ENCODE results near the gene MAP3K20.

MAP3K20 gene

DNA sequence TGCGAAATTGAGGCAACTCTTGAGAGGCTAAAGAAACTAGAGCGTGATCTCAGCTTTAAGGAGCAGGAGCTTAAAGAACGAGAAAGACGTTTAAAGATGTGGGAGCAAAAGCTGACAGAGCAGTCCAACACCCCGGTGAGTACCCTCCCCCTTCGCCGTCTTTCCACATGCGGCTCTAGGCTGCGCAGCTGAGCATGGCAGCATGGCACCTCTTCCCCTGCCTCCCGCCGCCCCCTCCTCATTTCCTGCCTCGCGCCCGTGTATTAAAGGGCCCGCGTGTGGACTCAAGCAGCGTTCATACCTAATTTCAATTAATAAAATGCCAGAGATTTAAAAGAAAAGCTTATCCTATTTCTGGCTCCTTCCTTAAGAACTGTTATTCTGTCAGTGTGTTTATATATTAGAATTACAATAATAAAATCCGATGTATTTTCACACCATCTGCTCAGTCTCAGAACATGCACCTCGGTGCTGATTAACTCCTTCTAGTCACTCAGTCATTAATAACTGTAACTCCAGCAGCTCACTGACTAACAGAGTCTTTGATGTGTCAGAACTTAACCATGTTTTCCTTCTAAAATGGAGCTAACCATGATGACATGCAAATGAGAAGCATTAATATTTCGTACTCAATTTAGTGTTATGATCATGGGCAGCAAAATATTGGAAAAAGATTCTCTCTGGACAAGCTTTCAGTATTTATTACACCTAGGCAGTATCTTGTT, 141.6 kb downstream of the MAP3K20 start:
- TF ChIP-seq ZNF274 (IDR thresholded peaks at IDR 0.05; ENCODE audit: low read depth, low read length): no peak
- H3K4me3 ChIP-seq (ENCODE audit: low read length): no peak overlapping the region

DNA sequence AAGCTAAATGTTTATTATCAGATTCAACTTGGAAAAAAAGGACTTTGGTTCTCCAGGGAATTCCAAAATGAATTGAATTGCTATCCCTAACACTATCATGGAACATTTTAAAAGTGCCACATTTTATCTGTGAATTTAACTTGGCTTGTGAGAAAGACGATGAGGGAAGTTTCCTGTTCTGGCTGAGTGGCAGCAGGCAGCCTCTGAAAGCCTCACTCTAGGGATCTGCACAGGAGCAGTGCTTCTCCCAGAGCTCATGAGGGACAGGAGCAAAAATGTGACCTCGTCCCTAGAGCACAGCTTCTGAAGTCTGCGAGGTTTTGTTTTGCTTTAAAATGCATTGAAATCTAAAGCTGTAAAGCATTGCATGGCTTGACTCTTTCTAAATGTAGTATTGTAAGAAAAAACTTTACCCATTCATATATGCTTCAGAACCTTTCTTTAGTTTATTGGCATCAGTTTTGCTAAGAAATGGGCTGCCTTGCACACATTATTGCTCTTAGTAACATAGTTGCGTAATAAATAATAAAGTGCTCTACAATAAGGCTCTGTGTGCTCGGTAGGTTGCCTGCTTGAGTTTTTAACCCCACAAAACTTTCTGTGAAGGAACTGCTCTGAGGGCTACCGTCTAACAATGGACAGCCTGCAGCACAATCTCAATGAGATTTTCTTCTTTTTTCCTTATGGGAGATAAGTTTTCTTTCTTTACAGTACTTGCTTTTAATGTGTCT, 142.8 kb downstream of the MAP3K20 start:
- no peak overlapping the region for H3K4me3 ChIP-seq (ENCODE audit: low read length)
- no peak for TF ChIP-seq ZNF274 (IDR thresholded peaks at IDR 0.05; ENCODE audit: low read depth, low read length)

DNA sequence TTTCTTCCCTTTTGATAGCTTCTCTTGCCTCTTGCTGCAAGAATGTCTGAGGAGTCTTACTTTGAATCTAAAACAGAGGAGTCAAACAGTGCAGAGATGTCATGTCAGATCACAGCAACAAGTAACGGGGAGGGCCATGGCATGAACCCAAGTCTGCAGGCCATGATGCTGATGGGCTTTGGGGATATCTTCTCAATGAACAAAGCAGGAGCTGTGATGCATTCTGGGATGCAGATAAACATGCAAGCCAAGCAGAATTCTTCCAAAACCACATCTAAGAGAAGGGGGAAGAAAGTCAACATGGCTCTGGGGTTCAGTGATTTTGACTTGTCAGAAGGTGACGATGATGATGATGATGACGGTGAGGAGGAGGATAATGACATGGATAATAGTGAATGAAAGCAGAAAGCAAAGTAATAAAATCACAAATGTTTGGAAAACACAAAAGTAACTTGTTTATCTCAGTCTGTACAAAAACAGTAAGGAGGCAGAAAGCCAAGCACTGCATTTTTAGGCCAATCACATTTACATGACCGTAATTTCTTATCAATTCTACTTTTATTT, 145.6 kb downstream of the MAP3K20 start:
- no peak for TF ChIP-seq ZNF274 (IDR thresholded peaks at IDR 0.05; ENCODE audit: low read depth, low read length)
- H3K4me3 ChIP-seq (ENCODE audit: low read length): no peak overlapping the region

DNA sequence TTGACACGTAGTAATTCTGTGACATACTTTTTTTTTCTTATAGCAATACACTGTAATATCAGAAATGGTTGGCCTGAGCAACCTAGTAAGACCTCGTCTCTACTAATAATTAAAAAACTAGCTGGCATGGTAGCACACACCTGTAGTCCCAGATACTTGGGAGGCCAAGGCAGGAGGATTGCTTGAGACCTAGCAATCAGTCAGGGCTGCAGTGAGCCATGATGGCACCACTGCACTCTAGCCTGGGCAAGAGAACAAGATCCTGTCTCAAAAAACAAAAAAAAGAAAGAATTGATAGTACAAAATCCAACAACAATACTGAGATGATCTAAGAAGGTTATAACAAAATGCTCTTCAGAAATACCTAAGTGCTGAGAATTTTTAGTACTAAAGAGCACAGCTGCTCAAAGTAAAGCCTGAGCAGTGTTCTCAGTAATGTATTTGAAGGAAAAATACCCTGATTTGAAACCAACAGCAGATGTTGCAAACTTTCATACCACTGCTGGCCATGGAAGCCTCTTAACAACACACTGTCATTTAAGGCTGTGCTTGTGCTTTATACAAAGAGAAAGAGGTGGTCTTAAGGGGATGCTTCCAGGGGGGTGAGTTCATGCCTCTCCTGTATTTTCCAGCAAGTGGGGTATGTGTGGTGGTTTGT, 146.4 kb downstream of the MAP3K20 start:
- H3K4me3 ChIP-seq (ENCODE audit: low read length): no peak overlapping the region
- no peak for TF ChIP-seq ZNF274 (IDR thresholded peaks at IDR 0.05; ENCODE audit: low read depth, low read length)

DNA sequence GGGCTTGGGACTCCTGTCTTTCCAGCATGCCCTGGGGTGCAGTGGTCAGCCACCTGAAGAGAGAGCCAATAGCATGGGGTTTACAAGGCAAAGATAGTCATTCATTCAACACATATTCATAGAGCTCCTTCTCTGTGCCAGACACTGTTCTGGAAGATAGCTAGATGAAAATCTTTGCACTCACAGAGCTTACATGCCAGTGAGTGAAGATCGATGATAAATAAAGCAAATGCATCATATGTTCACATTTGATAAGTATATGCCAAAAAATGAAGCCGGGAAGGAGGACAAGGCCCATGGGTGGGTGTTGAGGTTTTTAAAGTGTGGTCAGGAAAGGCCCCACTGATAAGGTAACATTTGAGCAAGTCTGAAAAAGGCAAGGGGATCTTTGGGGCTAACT, 148.2 kb downstream of the MAP3K20 start:
- TF ChIP-seq ZNF274 (IDR thresholded peaks at IDR 0.05; ENCODE audit: low read depth, low read length): no peak
- H3K4me3 ChIP-seq (ENCODE audit: low read length): no peak overlapping the region

DNA sequence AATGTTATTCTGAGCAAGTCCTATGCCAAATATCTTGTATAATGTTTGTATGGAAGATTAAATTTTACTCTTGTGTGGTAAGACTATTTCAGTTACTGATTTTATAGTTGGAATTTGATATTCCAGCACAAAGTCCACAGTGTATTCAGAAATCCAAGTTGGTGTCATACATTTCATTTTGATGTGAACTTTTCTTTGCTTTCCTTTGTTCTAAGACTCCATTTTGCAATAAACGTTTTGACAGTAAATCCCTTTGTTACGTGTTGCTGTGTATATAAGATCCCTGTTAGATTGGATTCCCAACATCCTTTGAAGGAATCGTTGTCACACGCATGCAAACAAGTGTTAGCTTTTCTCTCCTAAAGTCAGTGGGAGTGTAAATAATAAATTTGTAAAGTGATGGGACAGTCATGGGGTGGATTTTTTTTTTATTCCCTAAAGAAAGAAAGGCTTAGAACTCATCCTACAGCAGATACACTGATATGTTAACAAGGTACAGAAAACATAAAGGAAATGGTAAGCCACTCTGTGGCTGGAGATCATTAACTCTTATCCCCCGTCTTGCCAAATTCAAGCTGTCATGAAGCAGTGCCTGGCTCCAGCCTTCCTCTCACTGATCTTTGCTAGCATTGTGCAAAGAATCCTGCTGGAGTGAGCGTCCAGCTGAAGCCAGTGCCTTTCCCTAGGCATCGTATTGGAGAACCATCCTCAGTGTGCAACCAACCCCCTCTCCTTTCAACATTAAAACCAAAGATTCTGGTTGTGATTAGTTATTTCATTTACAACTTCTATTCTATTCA, 151.5 kb downstream of the MAP3K20 start:
- TF ChIP-seq ZNF274 (IDR thresholded peaks at IDR 0.05; ENCODE audit: low read depth, low read length): no peak
- no peak overlapping the region for H3K4me3 ChIP-seq (ENCODE audit: low read length)

DNA sequence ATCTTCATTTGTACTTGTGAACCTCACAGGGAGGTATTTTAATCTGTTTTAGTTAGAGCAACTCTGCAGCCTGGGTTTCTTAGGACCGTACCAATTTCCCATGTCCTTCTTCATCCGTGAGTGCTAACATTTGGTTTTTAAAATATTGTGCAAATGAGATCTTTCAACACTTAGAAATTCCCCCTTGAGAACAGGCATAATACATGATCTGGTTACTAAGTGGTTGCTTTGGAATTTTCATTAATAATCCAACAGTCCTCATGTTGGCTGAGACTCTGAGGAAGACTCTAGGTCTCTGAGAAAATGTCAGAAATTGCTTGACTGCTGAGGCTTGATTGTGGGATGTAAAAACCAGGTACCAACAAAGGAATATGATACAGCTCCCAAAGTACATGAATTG, 153.4 kb downstream of the MAP3K20 start:
- TF ChIP-seq ZNF274 (IDR thresholded peaks at IDR 0.05; ENCODE audit: low read depth, low read length): no peak
- H3K4me3 ChIP-seq (ENCODE audit: low read length): no peak overlapping the region

DNA sequence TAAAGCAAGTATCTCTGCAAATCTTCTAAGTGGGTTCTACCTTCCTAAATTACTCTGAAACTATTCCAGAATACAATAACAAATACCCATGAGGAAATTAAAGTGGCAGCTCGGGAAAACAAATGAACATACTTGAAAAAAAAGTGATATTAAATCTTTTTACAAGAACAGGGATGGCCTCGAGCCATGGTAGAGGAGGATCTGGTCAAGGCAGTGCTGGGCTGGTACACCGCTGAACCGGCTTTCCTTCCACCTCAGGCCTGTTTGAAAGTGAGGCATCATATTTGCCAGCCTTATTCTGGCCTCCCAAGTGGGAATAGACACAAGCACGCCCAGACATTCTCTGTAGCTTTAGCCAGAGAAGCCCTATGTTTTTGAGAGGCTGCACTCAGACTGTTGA, 154.5 kb downstream of the MAP3K20 start:
- H3K4me3 ChIP-seq (ENCODE audit: low read length): no peak overlapping the region
- TF ChIP-seq ZNF274 (IDR thresholded peaks at IDR 0.05; ENCODE audit: low read depth, low read length): no peak

DNA sequence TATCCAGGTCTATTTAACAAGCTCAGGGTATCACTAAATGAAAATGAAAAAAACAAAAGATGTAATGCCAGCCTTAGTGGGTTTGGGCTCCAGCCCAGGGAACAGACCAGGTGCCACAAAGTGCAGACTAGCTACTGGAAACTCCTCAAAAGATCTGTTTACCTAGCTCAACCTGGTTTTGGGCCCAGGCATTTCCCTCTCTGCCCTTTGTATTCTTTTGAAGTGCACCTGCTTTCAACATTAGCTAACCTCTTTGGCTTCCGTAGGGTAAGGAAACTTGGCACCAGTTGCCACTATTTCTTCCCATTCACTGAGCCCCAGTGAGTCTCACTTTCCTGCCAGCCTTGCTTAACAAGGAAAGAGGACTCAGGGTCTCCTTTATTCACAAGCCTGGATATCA, 155.4 kb downstream of the MAP3K20 start:
- no peak for TF ChIP-seq ZNF274 (IDR thresholded peaks at IDR 0.05; ENCODE audit: low read depth, low read length)
- H3K4me3 ChIP-seq (ENCODE audit: low read length): no peak overlapping the region

DNA sequence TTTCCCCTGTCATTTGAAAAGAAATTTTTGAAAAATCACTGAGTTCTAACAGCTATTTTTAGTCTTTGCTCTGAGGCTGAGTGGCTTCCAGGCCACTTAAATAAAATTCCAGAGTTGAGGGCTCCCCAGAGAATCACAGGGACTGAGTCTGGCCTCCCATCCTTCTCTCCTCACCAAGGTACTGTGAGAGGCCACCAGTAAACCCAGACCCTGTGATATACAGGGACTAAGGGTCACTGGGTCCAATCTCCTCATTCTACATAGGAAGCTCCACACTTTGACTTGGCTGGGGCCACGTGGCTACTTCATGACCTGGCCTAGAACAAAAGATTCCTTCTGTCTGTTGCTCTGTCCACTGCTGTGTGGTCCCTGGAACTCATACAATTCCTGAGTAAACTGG, 155.8 kb downstream of the MAP3K20 start:
- H3K4me3 ChIP-seq (ENCODE audit: low read length): no peak overlapping the region
- no peak for TF ChIP-seq ZNF274 (IDR thresholded peaks at IDR 0.05; ENCODE audit: low read depth, low read length)

DNA sequence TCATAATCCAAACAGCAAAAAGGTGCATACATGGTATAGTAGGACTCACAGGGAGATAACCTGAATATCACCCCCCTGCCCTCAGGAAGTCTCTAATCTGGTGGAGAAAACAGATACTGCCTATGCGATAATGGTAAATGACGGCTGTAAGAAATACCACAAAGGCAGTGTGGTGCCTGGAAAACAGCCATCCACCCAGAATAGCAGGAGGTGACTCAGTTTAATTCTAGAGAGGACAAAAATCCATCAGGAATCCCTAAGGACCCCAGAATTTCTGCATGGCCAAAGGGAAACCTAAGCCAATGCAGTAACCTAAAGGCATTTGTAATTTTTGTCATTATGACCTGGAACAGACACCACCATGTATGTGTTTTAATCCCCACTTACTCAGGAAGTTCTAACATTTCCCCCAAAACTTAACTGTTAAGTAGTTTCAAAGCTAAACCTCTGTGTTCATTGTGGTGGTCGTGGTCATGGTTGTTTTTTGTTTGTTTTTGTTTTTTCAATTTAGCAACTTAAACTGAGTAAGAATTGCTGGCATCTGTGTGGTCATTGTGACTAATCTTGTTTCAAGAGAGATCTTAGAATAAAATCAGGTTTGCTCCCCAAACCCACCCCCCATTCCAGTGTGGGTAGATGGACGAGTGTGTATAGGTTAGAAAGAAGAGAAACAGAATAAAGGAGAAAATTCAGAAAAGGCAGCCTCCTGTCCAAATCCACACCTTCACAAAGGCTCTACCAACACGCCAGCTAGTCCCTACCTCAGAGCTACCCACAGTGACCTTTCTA, 157.5 kb downstream of the MAP3K20 start:
- no peak overlapping the region for H3K4me3 ChIP-seq (ENCODE audit: low read length)
- no peak for TF ChIP-seq ZNF274 (IDR thresholded peaks at IDR 0.05; ENCODE audit: low read depth, low read length)

DNA sequence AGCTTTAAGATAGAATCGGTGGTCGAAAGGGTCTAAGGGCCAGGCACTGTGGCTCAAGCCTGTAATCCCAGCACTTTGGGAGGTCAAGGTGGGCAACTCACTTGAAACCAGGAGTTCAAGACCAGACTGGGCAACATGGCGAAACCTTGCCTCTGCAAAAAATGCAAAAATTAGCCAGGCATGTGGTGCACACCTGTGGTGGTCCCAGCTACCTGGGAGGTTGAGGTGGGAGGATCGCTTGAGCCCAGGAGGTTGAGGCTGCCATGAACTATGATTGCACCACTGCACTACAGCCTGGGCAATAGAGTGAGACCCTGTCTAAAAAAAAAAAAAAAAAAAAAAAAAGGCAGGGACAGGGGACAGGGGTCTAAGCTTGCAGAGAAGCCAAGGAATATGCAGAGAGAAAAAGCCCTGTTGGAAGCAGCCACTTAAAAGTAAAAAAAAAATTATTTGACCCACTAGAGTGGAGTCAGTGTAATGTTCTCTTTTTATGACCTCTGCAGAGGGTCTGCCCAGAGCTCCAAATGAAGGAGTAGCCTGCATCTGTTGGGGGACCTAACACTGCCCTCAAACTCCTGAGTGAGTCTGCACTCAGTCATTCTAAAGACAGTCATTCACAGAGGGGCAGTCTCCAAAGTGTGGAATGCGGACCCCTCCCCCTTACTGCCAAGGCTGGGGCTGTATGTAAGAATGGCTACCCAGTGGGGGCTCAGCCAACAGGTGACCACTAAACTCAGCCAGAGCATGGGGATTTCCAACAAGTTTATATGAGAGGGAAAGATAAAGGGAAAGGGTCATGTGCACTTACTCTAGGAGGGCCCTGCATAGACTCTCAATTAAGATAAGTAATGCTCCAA, 160.5 kb downstream of the MAP3K20 start:
- TF ChIP-seq ZNF274 (IDR thresholded peaks at IDR 0.05; ENCODE audit: low read depth, low read length): no peak
- no peak overlapping the region for H3K4me3 ChIP-seq (ENCODE audit: low read length)
